WTC11 (cell line): ENCODE data around the gene ATP12A.

Source experiments
- ATF6 ChIP-seq: sonication (generic); formaldehyde crosslinking; IDR thresholded peaks from 2 replicates; pipeline ENCODE4 v1.8.1; 2023; ENCODE audit warnings: mild to moderate bottlenecking, missing genetic modification reagents
- CDX4 ChIP-seq: fragments of 250-450 bp; sonication (Bioruptor Pico); IDR thresholded peaks from 2 replicates; pipeline ENCODE4 v1.9.0; 2021; ENCODE audit warnings: moderate library complexity, mild to moderate bottlenecking, inconsistent platforms, borderline replicate concordance
- CTCF ChIP-seq: fragments of 200-600 bp; IDR thresholded peaks from 2 replicates; pipeline ENCODE4 v1.8.0; 2022; ENCODE audit warnings: antibody characterized with exemption
- JAZF1 ChIP-seq: fragments of 250-450 bp; sonication (Bioruptor Pico); IDR thresholded peaks from 2 replicates; pipeline ENCODE4 v1.9.0; 2021; ENCODE audit warnings: moderate library complexity, mild to moderate bottlenecking, inconsistent platforms
- KAT7 ChIP-seq: sonication (generic); formaldehyde crosslinking; IDR thresholded peaks from 2 replicates; pipeline ENCODE4 v1.8.1; 2023; ENCODE audit warnings: missing genetic modification reagents, mild to moderate bottlenecking, borderline replicate concordance
- MAX ChIP-seq: sonication (generic); formaldehyde crosslinking; IDR thresholded peaks from 2 replicates; pipeline ENCODE4 v1.8.0; 2022; ENCODE audit warnings: mild to moderate bottlenecking, missing genetic modification reagents
- ZNF232 ChIP-seq: sonication (generic); formaldehyde crosslinking; IDR thresholded peaks from 2 replicates; pipeline ENCODE4 v1.8.0; 2022; ENCODE audit warnings: mild to moderate bottlenecking, missing genetic modification reagents

- TF ChIP-seq CDX4 = no peak
- TF ChIP-seq CTCF = no peak
- TF ChIP-seq MAX = no peak
- no peak for TF ChIP-seq KAT7 (CRISPR knock-in tag)
- no peak for TF ChIP-seq ZNF232 (CRISPR knock-in tag)
- TF ChIP-seq ATF6 (CRISPR knock-in tag) = no peak
- TF ChIP-seq JAZF1 (CRISPR knock-in tag) = no peak
These were observed 43.4 kb upstream of the ATP12A start for GRCh38 chr13:24636776-24637175.
